BLaER1 treated with 17β-estradiol and CSF1 and Interleukin-3, amounts not matched to agents 10 nM and 100 nM (cell line): ENCODE measurements around the gene TGM3.

ENCODE experiments used
- H3K27ac ChIP-seq, 11 experiments: shearing (Covaris generic); formaldehyde crosslinking; 2 replicates each; pipeline ENCODE4 v1.8.1; 2022
- H3K27me3 ChIP-seq, 11 experiments: shearing (Covaris generic); formaldehyde crosslinking; 2 replicates each; pipeline ENCODE4 v1.8.1; 2022
- H3K36me3 ChIP-seq, 11 experiments: shearing (Covaris generic); formaldehyde crosslinking; 2 replicates each; pipeline ENCODE4 v1.8.1; 2022
- H3K4me1 ChIP-seq, 10 experiments: shearing (Covaris generic); formaldehyde crosslinking; 2 replicates each; pipeline ENCODE4 v1.8.1; 2022
- H3K4me2 ChIP-seq, 11 experiments: shearing (Covaris generic); formaldehyde crosslinking; 2 replicates each; pipeline ENCODE4 v1.8.1; 2022
- H3K4me3 ChIP-seq, 10 experiments: shearing (Covaris generic); formaldehyde crosslinking; 2 replicates each; pipeline ENCODE4 v1.8.1; 2022
- H3K9ac ChIP-seq, 11 experiments: shearing (Covaris generic); formaldehyde crosslinking; 2 replicates each; pipeline ENCODE4 v1.8.1; 2022
- H3K9me3 ChIP-seq, 11 experiments: shearing (Covaris generic); formaldehyde crosslinking; replicated peaks in 1 of 11; 2 replicates each; pipeline ENCODE4 v1.8.1; 2022
- H4K20me1 ChIP-seq, 11 experiments: shearing (Covaris generic); formaldehyde crosslinking; 2 replicates each; pipeline ENCODE4 v1.8.1; 2022
- Cebpa-rat ChIP-seq, 11 experiments: shearing (Covaris generic); IDR thresholded peaks; 2 replicates each; pipeline ENCODE4 v1.8.1; 2022

The TGM3 gene

GRCh38 chr20:2361035-2361593 is 65.3 kb downstream of the TGM3 start:
- H3K4me2 ChIP-seq, result no peak overlapping the region
- peaks cover 9 to 34% (median 23%) of the 10 kb centered on the region in 11 experiments for H3K9me3 ChIP-seq
- H3K27me3 ChIP-seq, result peaks cover 0 to 10% (median 0%) of the 10 kb centered on the region in 11 experiments; a peak in 4 of 22 replicates
- TF ChIP-seq Cebpa-rat (IDR thresholded peaks at IDR 0.05), result no peak
- no peak overlapping the region for H3K4me3 ChIP-seq
- no peaks in the 10 kb centered on the region for H4K20me1 ChIP-seq
- H3K27ac ChIP-seq, result no peak overlapping the region
- H3K36me3 ChIP-seq, result no peaks in the 10 kb centered on the region
- no peaks in the 10 kb centered on the region for H3K4me1 ChIP-seq
- H3K9ac ChIP-seq, result no peak overlapping the region

- Histone ChIP-seq H3K4me1 (no peaks in the 10 kb centered on the region), H3K9ac (no peak overlapping the region), H4K20me1 (no peaks in the 10 kb centered on the region), H3K4me2 (no peak overlapping the region), H3K9me3 (peaks cover 10 to 41% (median 25%) of the 10 kb centered on the region in 11 experiments), H3K27ac (no peak overlapping the region), H3K27me3 (peaks cover 0 to 22% (median 0%) of the 10 kb centered on the region in 11 experiments; a peak in 4 of 22 replicates), H3K36me3 (no peaks in the 10 kb centered on the region; a peak in 1 of 22 replicates), H3K4me3 (no peak overlapping the region)
- no peak for TF ChIP-seq Cebpa-rat (IDR thresholded peaks at IDR 0.05)
Measured at GRCh38 chr20:2363187-2363586, 67.4 kb downstream of the TGM3 start.

- Histone ChIP-seq H4K20me1 (no peaks in the 10 kb centered on the region), H3K4me1 (no peaks in the 10 kb centered on the region), H3K27ac (no peak overlapping the region), H3K27me3 (peaks cover 0 to 26% (median 0%) of the 10 kb centered on the region in 11 experiments; a peak in 4 of 22 replicates), H3K4me2 (no peak overlapping the region), H3K9me3 (peaks cover 14 to 45% (median 29%) of the 10 kb centered on the region in 11 experiments), H3K9ac (no peak overlapping the region), H3K36me3 (no peaks in the 10 kb centered on the region; a peak in 1 of 22 replicates), H3K4me3 (no peak overlapping the region)
- no peak for TF ChIP-seq Cebpa-rat (IDR thresholded peaks at IDR 0.05)
Measured at GRCh38 chr20:2363587-2363986, 67.8 kb downstream of the TGM3 start.

- Histone ChIP-seq H3K4me2 (no peak overlapping the region), H3K36me3 (no peaks in the 10 kb centered on the region; a peak in 1 of 22 replicates), H3K4me3 (no peak overlapping the region), H3K9ac (no peak overlapping the region), H3K4me1 (no peaks in the 10 kb centered on the region), H4K20me1 (no peaks in the 10 kb centered on the region), H3K9me3 (peaks cover 18 to 49% (median 32%) of the 10 kb centered on the region in 11 experiments), H3K27me3 (peaks cover 0 to 28% (median 0%) of the 10 kb centered on the region in 11 experiments; a peak in 4 of 22 replicates), H3K27ac (no peak overlapping the region)
- no peak for TF ChIP-seq Cebpa-rat (IDR thresholded peaks at IDR 0.05)
Measured at GRCh38 chr20:2364044-2364443, 68.2 kb downstream of the TGM3 start.

DNA sequence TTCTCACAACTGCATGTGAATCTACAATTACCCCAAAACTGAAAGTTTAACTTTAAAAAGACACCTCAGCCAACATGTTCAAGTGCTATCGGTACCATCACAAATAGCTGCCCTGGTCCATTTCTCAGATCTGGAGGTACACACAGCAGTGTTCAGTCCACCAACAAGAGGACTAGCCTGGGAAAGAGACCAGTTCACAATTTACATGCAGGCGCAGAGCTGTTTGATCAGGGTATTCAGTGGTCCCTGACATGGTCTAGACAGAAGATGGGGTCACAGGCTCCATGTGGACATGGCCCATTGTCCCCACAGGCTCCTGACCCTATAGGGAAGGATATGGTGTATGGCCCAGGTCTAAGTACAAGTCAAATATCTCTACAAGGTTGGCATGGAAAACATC is 69.3 kb downstream of the TGM3 start:
- TF ChIP-seq Cebpa-rat (IDR thresholded peaks at IDR 0.05), result no peak
- H3K9me3 ChIP-seq, result peaks cover 27 to 49% (median 42%) of the 10 kb centered on the region in 11 experiments
- H3K4me3 ChIP-seq, result no peak overlapping the region
- no peak overlapping the region for H3K9ac ChIP-seq
- no peaks in the 10 kb centered on the region; a peak in 1 of 22 replicates for H3K36me3 ChIP-seq
- no peak overlapping the region for H3K4me2 ChIP-seq
- peaks cover 0 to 34% (median 0%) of the 10 kb centered on the region in 11 experiments; a peak in 7 of 22 replicates for H3K27me3 ChIP-seq
- H4K20me1 ChIP-seq, result no peaks in the 10 kb centered on the region
- no peak overlapping the region for H3K27ac ChIP-seq
- no peaks in the 10 kb centered on the region for H3K4me1 ChIP-seq

DNA sequence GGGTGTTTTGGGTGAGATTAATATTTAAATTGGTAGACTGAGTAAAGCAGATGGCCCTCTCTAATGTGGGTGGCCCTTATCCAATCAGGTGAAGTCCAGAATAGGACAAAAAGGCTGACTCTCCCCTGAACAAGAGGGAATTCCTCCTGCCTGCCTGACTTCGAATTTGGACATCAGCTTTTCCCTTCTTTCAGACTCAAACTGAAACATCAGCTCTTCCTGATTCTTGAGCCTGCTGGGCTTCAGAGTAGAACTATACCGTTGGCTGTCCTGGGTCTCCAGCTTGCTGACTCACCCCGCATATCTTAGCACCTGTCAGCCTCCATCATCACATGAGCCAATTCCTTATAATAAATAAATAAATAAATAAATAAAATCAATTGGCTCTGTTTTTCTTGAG is 69.9 kb downstream of the TGM3 start:
- no peaks in the 10 kb centered on the region for H4K20me1 ChIP-seq
- no peak for TF ChIP-seq Cebpa-rat (IDR thresholded peaks at IDR 0.05)
- H3K27me3 ChIP-seq, result peaks cover 0 to 40% (median 0%) of the 10 kb centered on the region in 11 experiments; a peak in 7 of 22 replicates

DNA sequence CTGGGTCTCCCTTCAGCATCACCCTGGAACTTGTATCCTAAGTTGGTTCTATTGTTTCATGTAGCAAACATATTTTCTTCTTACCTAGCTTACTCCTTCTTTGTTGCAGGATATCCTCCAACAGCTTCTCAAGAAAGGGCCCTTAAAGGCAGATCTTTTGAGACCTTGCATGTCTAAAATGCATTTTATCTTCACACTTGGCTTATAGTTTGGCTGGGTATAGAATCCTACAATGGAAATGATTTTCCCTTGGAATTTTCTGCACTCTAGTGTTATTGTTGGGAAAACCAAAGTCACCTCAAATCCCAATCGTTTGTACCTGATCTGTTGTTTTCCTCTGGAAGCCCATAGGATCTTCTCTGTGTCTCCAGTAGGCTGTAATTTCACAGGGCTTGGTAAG is 72.8 kb downstream of the TGM3 start:
- H3K36me3 ChIP-seq, result no peaks in the 10 kb centered on the region; a peak in 1 of 22 replicates
- no peak for TF ChIP-seq Cebpa-rat (IDR thresholded peaks at IDR 0.05)
- peaks cover 0 to 69% (median 0%) of the 10 kb centered on the region in 11 experiments; a peak in 8 of 22 replicates for H3K27me3 ChIP-seq
- 0 out of 22 replicates have a peak, but pooled peaks cover 0 to 9% (median 0%) of the 10 kb centered on the region in 11 experiments for H4K20me1 ChIP-seq
- no peak overlapping the region for H3K9ac ChIP-seq
- H3K9me3 ChIP-seq, result peaks cover 15 to 35% (median 22%) of the 10 kb centered on the region in 11 experiments; a peak in 21 of 22 replicates
- no peaks in the 10 kb centered on the region for H3K4me1 ChIP-seq
- H3K27ac ChIP-seq, result no peak overlapping the region
- H3K4me3 ChIP-seq, result no peak overlapping the region
- no peak overlapping the region for H3K4me2 ChIP-seq

More for the DNA sequence above, 69.9 kb downstream of the TGM3 start:
- no peak overlapping the region for H3K4me2 ChIP-seq
- H3K36me3 ChIP-seq, result no peaks in the 10 kb centered on the region; a peak in 1 of 22 replicates
- no peak overlapping the region for H3K9ac ChIP-seq
- H3K4me3 ChIP-seq, result no peak overlapping the region
- H3K27ac ChIP-seq, result no peak overlapping the region
- H3K9me3 ChIP-seq, result peaks cover 28 to 49% (median 41%) of the 10 kb centered on the region in 11 experiments
- no peaks in the 10 kb centered on the region for H3K4me1 ChIP-seq

DNA sequence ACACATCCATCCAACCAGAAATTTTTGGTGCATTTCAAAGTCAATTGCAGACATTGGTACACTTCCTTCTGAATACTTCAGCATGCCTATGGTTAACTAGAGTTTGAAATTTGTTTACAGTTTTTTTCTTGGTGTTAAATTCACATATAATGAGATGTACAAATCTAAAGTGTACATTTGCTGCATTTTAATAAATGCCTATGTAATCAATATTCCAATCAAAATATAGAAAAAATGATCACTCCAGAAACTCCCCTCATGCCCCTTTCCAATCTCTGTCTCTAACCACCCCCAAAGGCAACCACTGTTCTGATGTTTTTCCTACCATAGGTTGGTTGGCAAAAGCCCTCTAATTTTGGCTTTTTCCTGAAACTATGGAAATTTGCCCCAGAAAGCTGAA is 77.3 kb downstream of the TGM3 start:
- H3K4me1 ChIP-seq, result no peaks in the 10 kb centered on the region
- peaks cover 0 to 23% (median 0%) of the 10 kb centered on the region in 11 experiments; a peak in 2 of 22 replicates for H4K20me1 ChIP-seq
- no peak overlapping the region for H3K4me2 ChIP-seq
- no peak overlapping the region for H3K27ac ChIP-seq
- no peak overlapping the region for H3K9ac ChIP-seq
- no peak for TF ChIP-seq Cebpa-rat (IDR thresholded peaks at IDR 0.05)
- H3K9me3 ChIP-seq, result peaks cover 14 to 29% (median 20%) of the 10 kb centered on the region in 11 experiments; a peak in 21 of 22 replicates
- H3K36me3 ChIP-seq, result no peaks in the 10 kb centered on the region; a peak in 1 of 22 replicates
- peaks cover 0 to 93% (median 0%) of the 10 kb centered on the region in 11 experiments; a peak in 10 of 22 replicates for H3K27me3 ChIP-seq
- H3K4me3 ChIP-seq, result no peak overlapping the region

- peaks cover 2 to 15% (median 7%) of the 10 kb centered on the region in 11 experiments; a peak in 19 of 22 replicates for H3K9me3 ChIP-seq
- H3K36me3 ChIP-seq, result no peaks in the 10 kb centered on the region
- H3K9ac ChIP-seq, result no peak overlapping the region
- peaks cover 0 to 35% (median 0%) of the 10 kb centered on the region in 11 experiments; a peak in 5 of 22 replicates for H4K20me1 ChIP-seq
- peaks cover 0 to 98% (median 0%) of the 10 kb centered on the region in 11 experiments; a peak in 10 of 22 replicates for H3K27me3 ChIP-seq
- H3K4me3 ChIP-seq, result no peak overlapping the region
- H3K4me2 ChIP-seq, result no peak overlapping the region
- no peak for TF ChIP-seq Cebpa-rat (IDR thresholded peaks at IDR 0.05)
- no peak overlapping the region for H3K27ac ChIP-seq
- H3K4me1 ChIP-seq, result peaks cover 6 to 13% (median 9%) of the 10 kb centered on the region in 10 experiments; a peak in 18 of 20 replicates
Measured at GRCh38 chr20:2374346-2375125, 78.7 kb downstream of the TGM3 start.
